ENCODE results near the gene TNC.

TNC gene

GRCh38 chr9:115043632-115044031, 74.3 kb downstream of the TNC start:
- DNase-seq = no peak

- DNase-seq = no peak
Measured at GRCh38 chr9:115042781-115043509, 75.0 kb downstream of the TNC start.

- DNase-seq = no peak
Measured at GRCh38 chr9:115039516-115040120, 78.3 kb downstream of the TNC start.

- DNase-seq = no peak
Measured at GRCh38 chr9:115038178-115038577, 79.8 kb downstream of the TNC start.

GRCh38 chr9:115036691-115037090, 81.3 kb downstream of the TNC start:
- DNase-seq = no peak

- DNase-seq = no peak
Measured at GRCh38 chr9:115035841-115036612, 81.9 kb downstream of the TNC start.

GRCh38 chr9:115034801-115035200, 83.2 kb downstream of the TNC start:
- no peak for DNase-seq

- DNase-seq = no peak
Measured at GRCh38 chr9:115033800-115034199, 84.2 kb downstream of the TNC start.

GRCh38 chr9:115032296-115032695, 85.7 kb downstream of the TNC start:
- DNase-seq = no peak

GRCh38 chr9:115030006-115030405, 88.0 kb downstream of the TNC start:
- DNase-seq = no peak

- DNase-seq = no peak
Measured at GRCh38 chr9:115025721-115026120, 92.2 kb downstream of the TNC start.

- no peak for DNase-seq
Measured at GRCh38 chr9:115024925-115025535, 92.9 kb downstream of the TNC start.

GRCh38 chr9:115022760-115023434, 95.1 kb downstream of the TNC start:
- DNase-seq = no peak

GRCh38 chr9:115018547-115019435, 99.2 kb downstream of the TNC start:
- DNase-seq = no peak

- no peak for DNase-seq
Measured at GRCh38 chr9:115016344-115016743, 101.6 kb downstream of the TNC start.

GRCh38 chr9:115015018-115015635, 102.8 kb downstream of the TNC start:
- peak; percentile 37 for DNase-seq

- no peak for DNase-seq
Measured at GRCh38 chr9:115014438-115014837, 103.5 kb downstream of the TNC start.

- DNase-seq = peak; percentile 45
Measured at GRCh38 chr9:115013998-115014397, 104.0 kb downstream of the TNC start.

- no peak for DNase-seq
Measured at GRCh38 chr9:115012486-115012885, 105.5 kb downstream of the TNC start.

GRCh38 chr9:115010874-115011273, 107.1 kb downstream of the TNC start:
- DNase-seq = no peak

- DNase-seq = no peak
Measured at GRCh38 chr9:115008536-115009270, 109.3 kb downstream of the TNC start.

Data from COR-L47 (cell line).